NCI-H2196 treated with DMSO at 0.1 percent for 48 hours (cell line): ENCODE measurements around the gene SCIN.
"Not testable (repeated sequence)": the region's sequence is repeated elsewhere in the genome, so short reads cannot be mapped to it uniquely, and the experiment has no call there.

Source experiments
- DNase-seq: peaks from one replicate; lab custom pipeline; 2025; ENCODE audit not compliant: unreplicated experiment; lab: John Stamatoyannopoulos, UW

SCIN gene

GRCh38 chr7:12686891-12687717 lies 116.6 kb downstream of the SCIN start, which contains the start of gene ARL4A:
TSS of gene ARL4A (plus strand) at chr7:12687633. CDS start at chr7:12688255, 622 bp downstream.
- peak; percentile 98 for DNase-seq

- DNase-seq = no peak
Measured at GRCh38 chr7:12687718-12688171, 117.2 kb downstream of the SCIN start.

GRCh38 chr7:12688485-12689170 lies 118.1 kb downstream of the SCIN start:
- DNase-seq = not testable (repeated sequence)

GRCh38 chr7:12689451-12689850 lies 118.9 kb downstream of the SCIN start:
- DNase-seq = no peak

- no peak for DNase-seq
Measured at GRCh38 chr7:12690041-12690878, 119.7 kb downstream of the SCIN start.

- not testable (repeated sequence) for DNase-seq
Measured at GRCh38 chr7:12691388-12691787, 120.9 kb downstream of the SCIN start.

- DNase-seq = no peak
Measured at GRCh38 chr7:12692035-12692434, 121.5 kb downstream of the SCIN start.

GRCh38 chr7:12692479-12693259 lies 122.1 kb downstream of the SCIN start:
- no peak for DNase-seq

GRCh38 chr7:12694817-12695216 lies 124.3 kb downstream of the SCIN start:
- no peak for DNase-seq

GRCh38 chr7:12695965-12696364 lies 125.4 kb downstream of the SCIN start:
- no peak for DNase-seq

- no peak for DNase-seq
Measured at GRCh38 chr7:12699299-12699698, 128.8 kb downstream of the SCIN start.

GRCh38 chr7:12701433-12701832 lies 130.9 kb downstream of the SCIN start:
- no peak for DNase-seq

GRCh38 chr7:12703881-12704280 lies 133.4 kb downstream of the SCIN start:
- DNase-seq = no peak

GRCh38 chr7:12705878-12706277 lies 135.4 kb downstream of the SCIN start:
- no peak for DNase-seq

- DNase-seq = peak; percentile 24
Measured at GRCh38 chr7:12706900-12707536, 136.5 kb downstream of the SCIN start.

GRCh38 chr7:12708314-12708713 lies 137.8 kb downstream of the SCIN start:
- no peak for DNase-seq
